LNCAP (cell line): ENCODE results near the gene GPC3.

Source experiments
- CTCF ChIP-seq: fragments of 450-650 bp; IDR thresholded peaks from 2 replicates; pipeline ENCODE4 v1.5.1; 2017; ENCODE audit warnings: mild to moderate bottlenecking

GPC3 gene

GRCh38 chrX:134019567-134020206, 34.3 kb upstream of the GPC3 start:
- TF ChIP-seq CTCF = no peak

- no peak for TF ChIP-seq CTCF
These were observed 28.1 kb upstream of the GPC3 start for GRCh38 chrX:134013524-134013923.

- no peak for TF ChIP-seq CTCF
These were observed 27.7 kb upstream of the GPC3 start for GRCh38 chrX:134013092-134013497.

GRCh38 chrX:134010690-134011089, 25.3 kb upstream of the GPC3 start:
- no peak for TF ChIP-seq CTCF

- no peak for TF ChIP-seq CTCF
These were observed 22.3 kb upstream of the GPC3 start for GRCh38 chrX:134007716-134008115.

- no peak for TF ChIP-seq CTCF
These were observed 21.2 kb upstream of the GPC3 start for GRCh38 chrX:134006484-134007161.

- TF ChIP-seq CTCF = no peak
These were observed 18.7 kb upstream of the GPC3 start for GRCh38 chrX:134004084-134004483.
